GM18520 (cell line): Measurements from ENCODE around the gene C3orf52.

Source experiments
- ATAC-seq: cut with Tn5 transposase; IDR thresholded peaks from one replicate; pipeline ENCODE4 v1.9.1; 2021; ENCODE audit not compliant: unreplicated experiment

Gene C3orf52

DNA sequence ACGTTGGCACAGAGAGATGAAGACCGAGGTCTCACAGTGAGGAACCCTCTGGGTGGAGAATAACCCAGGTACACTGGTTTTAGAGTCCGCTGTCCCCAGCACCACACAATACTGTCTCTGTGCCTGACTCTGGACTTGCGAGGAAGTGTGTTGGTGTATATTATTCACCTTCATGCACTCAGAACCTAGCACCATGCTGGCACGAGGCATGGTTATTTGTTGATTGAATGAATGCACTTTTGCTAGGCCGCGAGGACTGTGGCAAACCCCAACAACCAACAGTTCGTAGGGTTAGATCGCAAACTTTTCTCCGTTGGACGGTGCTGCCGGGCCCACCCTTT, 484 bp upstream of the C3orf52 start:
- ATAC-seq = no peak

DNA sequence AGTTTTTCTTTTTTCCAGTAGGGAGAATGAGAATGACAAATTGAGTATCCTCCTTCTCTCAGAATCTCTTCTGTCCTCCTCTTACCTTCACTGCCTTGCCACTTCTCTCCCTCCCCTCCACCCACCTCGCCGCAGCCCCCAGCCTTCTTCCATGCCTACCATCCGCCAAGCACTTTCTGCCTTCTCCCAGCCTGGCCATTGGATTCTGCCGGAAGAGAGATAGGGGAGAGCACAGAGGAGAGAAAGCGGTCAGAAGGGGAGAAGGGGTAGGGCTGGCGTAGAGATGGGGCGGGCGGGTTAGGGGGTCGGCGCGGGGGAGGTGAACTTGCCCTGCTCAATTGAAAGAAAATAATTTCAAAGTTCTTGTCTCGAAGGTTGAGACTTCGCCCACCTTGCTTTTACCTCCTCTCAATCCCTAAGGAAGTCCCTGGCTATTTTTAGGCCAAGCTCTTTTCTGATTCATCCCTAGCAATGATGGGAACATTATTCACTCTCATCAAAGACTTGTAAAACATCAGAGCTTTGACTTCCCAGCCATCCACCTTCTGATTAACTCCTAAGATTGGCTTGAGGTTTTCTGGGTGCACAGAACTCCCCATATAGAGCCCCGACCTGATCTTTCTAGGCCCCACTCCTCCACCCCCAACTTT, 811 bp downstream of the C3orf52 start:
- no peak for ATAC-seq

DNA sequence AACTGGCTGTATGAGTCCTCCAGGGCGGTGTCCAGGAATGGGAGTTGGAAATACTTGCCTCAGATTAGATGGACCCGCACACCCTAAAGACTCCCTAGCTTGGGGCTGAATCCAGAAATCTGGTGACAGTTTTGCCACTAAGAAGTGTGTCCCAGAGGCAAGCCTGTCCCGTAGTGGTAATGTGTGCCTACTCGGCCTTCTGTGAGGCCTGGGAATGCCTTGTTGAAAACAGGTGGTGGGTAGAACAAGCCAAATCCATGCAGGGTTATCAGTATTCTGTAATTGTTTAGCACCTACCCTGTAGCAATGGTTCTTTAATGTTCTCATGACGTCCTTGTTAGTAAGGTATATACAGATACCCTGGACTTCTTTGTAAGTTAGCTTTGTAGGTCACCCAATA, 1.6 kb downstream of the C3orf52 start:
- no peak for ATAC-seq

DNA sequence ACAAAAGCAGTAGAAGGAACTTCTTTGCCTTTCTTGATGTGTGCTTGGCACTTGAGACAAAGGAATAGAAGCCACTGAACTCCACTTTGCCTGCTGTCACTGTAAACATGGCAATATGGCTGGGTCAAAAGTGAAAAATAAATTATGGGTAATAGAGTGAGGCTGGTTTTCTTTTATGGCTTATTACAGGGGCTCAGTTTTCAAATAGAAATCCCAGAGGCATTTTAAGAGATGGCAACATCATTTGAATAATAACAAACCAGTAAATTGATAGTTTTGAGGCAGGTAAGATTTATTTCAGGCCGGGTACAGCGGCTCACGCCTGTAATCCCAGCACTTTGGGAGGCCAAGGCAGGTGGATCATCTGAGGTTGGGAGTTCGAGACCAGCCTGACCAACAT, 2.8 kb downstream of the C3orf52 start:
- no peak for ATAC-seq

DNA sequence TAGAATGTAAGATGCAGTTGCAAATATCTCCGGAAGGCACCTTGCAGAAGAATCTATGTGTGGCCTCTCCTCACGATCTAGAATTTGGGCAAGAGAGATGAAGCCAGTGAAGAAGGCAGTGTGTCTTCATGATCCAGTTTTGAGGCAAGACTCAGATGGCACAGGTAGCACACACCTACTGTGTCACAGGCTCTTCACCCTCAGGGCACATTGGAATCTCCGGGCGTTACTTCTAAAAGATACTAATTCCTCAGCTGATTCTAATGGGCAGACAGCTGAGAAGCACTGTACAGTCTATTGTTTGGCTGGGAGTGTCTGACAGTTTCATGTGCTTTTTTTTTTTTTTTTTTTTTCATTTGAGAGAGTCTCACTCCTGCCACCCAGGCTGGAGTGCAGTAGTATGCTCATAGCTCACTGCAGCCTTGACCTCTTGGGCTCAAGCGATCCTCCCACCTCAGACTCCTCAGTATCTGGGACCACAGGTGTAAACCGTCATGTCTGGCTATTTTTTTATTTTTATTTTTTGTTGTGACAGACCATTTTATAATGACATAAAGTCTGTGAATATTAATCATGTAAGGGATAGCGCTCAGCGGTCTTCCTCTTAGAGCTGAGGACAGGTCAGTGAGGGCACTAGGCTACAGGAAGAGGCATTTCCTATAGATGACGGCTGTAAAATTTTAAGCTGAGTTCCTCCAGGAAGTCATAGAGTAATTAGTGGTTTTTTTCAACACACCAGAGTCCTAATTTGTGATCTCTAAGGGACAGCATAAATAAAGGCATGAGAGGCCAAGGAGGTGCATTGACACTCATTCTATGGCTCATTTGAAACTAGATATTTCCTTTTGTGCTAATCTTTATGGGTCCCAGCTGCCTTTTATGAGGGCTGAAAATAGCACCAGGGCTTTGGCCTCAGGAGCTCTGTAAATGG, 4.0 kb downstream of the C3orf52 start:
- ATAC-seq = no peak

DNA sequence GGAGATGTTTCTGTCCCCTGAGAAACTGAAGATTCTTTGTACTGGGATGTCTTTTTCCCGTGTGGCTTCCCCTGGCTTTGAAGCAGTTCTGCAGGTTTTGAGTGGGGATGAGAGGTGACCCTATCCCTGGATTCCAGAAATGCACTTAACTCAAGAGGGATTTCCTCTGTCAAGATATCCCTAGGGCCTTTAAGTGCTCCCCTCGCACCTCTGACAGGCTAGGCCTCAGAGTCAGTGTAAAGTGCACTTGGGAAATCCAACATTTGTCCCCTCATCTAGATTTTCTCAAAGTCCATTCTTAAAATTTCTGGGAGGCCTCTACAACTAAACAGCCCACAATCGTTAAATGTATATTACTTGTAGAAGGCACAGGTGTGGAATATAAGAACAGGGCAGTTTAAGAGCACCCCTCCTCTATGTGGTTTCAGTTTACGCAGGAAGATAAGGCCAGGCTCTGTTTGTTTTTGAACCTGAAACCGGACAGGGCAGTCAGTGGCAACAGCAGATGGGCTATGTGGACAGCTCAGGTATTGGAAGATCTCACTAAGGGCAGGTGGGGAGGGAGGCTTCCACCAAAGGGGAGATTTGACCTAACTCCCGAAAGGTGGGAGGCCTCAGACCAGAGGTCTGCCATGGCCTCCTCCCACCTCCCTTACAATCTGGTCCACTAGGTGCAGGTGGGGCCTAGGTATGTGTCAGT, 4.8 kb downstream of the C3orf52 start:
- ATAC-seq = no peak

DNA sequence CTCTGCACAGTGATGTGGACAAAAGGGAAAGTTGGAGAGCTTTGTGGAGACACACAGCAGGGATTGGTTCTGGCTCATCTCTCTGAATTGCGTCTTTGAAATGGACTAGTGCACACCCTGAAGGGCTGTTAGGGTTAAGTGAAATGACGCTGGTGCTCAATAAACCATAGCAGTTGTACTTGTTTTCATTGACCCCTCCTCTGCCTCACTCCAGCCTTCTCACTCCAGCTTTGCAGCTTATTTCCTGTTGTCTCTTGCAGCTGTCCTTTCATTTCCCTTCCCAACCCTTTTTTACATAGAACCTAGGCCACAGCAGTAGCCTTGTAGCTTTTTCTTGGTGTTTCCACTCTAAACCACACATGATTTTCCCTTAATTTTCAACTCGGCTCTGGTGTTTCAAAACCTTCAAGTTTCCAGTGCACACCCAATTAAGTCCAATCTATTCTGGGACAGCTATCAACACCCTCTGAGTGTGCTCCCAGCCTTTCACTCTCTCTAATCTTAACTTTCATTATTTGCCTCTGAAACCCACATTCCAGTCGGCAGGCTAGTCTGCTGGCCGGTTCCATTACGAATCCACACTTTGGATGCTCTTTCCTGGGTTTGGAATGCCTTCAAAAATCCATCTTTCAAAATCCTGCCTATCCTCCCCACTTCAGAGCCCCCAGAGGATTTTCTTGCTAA, 6.4 kb downstream of the C3orf52 start:
- ATAC-seq = no peak

DNA sequence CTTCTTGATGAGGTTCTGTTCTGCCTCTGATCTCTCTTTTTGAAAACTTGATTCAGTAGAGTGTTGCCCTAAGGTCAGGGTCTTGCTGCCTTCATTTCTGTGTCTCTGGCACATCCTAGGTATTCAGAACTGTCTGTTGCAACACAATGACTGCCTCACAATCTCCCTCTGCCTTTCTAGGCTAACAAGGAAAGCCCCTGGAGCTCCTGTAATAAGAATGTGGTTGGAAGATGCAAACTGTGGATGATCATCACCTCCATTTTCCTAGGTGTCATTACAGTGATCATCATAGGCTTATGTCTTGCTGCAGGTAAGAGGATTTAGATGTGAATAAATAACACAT, 7.0 kb downstream of the C3orf52 start:
- ATAC-seq = no peak

DNA sequence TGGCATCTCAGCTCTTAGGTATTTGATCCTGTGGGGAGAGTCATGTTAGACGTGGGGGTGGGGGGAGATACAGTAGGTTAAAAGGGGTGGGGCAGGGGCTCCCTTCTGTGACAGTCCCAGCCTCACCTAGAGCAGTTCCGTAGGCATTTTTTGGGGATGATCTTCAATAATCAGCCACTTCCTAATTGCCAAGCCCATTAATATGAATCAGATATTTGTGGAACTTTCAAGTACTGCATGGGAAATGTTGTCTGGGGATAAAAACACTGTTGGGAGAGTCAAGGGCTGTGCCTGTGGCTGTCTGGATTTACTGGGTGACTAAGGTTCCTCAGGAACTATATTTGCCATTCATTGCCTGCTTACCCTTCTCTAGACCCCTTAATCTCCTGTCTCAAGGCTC, 9.5 kb downstream of the C3orf52 start:
- ATAC-seq = no peak

DNA sequence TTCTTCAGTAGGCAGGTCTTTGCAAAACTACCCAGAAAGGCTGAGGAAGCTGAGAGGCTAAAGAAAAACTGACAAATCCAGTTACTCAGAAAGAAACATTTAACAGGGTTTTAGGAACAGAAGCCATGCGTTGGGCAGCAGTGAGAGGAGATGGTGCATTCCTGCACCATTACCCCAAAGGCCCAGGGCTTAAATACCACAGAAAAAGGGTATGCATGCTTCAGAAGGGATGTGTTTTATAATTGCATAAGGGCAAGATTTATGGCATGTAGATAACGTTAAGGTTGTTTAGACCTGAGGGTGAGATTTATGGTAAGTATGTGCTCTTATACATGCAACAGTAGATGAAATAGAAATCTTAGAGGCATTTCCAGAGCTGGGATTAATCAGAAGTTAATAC, 10.0 kb downstream of the C3orf52 start:
- ATAC-seq = no peak

DNA sequence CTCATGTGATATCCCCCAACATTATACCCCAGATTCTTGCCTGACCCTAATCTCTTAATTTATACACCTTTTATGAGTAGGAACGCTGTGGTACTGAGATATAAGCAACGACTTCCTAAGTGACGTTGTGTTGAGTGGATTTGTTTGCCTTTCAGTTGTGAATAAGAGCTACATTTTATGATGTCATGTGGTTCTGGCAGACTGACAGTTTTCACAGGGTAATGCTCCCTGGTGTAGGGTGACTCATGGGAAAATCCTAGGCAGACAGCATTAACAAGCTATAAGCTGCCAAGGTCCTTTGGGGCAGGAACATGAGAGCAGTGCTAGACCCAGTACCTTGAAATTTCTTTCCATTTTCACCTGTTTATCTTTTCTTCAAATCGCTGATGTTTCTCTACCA, 11.2 kb downstream of the C3orf52 start:
- peak; percentile 58 for ATAC-seq

DNA sequence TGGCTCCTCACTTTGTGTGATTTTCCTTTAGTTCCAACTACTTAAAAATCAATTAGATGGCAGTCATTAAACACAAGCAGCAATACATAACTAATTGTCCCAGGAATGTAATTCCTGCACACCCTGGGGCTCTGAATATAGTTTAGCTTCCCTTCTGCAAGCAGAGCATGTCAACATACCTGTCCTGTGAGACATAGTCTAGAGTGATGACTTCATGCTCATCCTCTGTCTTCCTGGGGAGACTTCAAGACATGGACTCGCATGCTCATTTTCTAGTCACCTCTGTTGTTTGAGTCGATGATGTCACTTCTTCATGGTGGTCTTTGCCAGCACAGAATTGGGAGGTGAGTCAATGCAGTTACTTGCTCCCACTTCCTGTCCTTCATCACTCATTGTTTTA, 15.7 kb downstream of the C3orf52 start:
- ATAC-seq = no peak

DNA sequence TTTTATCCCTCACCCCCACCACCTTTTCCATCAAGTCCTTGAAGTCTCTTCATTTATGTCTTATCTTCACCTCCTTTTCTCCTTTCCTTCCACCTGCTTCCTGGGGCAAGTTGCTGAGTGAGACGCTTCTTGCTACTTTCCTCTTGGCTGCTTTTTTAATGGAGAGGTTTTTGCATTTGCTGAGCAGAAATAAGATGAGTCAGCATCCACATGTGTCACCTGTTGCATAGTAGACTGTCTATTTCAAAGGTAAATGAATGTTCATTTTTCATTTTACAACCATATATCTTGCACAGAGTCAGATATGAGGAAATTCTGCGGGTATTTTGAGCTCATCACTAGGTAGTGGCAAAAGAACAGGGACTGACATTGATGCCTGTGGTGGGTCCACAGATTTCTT, 18.6 kb downstream of the C3orf52 start:
- ATAC-seq = no peak

DNA sequence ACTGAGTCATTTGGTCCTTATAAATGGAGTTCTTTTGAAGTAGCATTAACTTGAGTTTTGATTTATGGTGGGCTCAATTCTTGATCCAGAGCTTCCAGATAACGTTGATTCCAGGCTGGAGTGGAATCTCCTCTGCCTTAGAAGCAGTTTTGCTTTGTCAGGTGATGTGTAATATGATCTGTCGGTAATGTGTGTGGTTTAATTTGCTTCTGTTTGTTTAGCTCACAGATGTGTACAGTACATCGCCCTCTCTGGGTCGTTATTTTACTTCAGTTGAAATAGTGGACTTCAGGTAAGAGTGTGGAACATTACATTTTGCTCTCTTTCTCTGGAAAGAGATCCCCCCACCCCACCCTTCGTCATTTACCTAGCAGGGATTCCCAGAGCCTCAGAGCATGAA, 23.1 kb downstream of the C3orf52 start:
- no peak for ATAC-seq

DNA sequence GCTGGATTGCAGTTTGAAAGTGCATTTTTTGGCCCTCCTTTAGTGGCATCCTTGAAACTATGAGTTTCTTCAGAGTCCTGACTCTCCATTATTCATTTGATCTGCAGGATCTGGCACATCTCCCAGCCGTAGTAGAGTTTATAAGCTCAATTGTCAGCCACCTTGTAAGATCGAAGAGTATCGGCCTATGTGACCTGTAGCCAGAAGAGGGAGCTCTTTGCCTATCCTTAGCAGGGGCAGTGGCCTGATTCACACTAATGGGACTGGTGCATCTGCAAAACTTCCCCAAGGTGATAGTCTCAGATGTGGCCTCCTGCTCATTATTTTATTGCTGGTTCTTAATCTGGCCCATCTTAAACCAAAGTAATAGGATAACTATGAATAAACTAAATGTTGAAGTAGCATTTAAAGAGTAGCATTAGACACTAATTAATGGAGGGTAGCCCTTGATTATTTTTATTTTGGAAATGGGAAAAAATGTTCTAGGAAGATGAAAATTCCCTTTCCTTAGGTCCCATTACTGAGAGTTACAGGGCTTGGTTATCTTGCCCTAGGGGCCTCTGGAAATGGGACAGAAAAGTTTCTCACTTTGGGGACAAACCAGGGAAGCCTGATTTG, 25.7 kb downstream of the C3orf52 start:
- ATAC-seq = no peak

DNA sequence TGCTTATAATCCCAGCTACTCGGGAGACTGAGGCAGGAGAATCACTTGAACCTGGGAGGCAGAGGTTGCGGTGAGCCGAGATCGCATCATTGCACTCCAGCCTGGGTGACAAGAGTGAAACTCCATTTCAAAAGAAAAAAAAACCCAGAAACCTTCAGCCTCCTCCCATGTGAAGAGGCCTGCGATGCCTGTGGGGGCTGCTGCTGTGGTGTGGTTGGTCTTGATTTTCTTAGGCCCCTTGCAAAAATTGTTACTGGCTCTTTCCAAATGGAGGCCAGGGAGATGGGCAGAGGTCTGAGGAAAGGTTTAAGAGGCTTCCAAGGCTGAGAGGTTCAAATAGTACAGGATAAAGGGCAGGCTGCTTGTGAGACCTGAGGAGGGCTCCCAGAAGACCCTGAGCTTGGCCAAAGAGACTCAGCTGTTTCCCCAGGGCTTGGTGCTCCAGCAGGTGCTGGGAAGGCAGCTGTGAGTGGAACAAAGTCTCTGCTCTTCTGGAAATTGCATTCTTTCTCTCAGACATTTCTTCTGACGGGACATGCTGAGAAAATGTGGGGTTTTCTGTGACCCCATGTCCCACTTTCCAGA, 28.5 kb downstream of the C3orf52 start:
- no peak for ATAC-seq

DNA sequence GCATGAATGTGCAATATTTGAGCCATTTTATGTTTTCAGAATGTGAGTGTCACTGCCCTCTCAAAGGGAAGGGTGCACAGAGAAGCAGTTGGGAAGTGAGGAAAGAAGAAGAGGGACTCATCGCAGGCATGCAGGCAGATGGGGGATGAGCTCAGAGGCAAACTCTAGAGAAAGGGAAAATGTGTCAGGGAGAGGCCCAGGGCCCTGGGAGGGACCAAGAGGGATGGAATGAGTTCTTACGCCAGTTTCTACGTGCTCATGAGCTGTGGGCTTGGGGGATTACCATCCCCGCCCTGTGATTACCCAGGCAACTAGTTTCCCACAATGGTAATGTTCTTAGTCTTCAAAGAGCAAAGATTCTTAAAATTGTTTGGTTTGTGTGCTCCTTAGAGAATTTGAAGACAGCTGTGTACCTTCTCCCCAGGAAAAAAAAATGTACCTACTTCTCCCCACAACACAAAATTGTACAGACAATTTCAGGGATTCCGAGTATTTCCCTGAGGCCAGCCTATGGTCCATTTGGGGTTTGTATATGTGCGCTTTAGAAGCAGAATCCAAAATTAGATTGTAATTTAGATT, 29.1 kb downstream of the C3orf52 start:
- ATAC-seq = peak; percentile 35

DNA sequence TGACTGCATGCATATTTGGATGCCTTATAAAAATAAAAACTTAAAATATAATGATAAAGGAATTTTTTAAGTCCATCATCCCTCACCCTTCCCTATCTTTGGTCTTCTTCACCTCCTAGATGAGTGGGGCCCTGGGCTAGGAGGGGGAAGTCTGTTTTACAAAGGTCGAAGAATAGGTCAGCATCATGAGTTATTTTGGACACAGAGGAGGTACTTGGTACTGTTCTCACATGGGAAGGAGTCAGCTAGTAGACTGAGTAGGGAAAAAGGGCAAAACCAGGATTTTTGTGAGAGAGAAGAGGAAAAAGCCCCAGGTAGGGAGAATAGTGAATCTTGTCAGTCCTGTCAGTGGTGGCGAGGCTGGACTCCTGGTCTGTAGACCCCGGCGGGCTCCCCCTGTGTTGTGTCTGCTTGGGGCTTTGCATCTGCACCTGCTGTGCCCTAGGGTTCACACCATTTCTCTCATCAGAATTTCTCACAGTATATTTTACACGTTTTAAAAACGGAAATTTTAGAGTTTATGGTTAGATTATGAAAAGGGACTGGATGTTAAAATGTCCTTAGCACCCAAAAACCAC, 29.7 kb downstream of the C3orf52 start:
- ATAC-seq = peak; percentile 15

DNA sequence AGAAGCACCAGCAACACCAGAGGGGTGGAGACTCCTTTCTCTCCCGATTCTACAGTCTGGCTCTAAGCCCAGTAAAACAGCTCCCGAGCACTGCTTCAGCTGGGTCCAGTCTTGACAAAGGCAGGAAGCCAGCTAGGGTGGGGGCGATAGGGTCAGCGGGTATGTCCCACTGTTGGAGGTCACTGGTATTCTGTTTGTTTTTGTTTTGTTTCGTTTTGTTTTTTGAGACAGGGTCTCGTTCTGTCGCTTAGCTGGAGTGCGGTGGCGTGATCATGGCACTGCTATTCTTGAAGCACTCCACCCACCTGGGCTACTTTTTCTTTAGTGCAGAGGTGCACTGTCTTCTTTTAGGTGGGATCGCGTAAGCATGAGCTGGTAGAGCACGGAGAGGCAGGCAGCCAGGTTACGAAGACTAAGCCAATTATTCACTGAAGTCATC, 30.6 kb downstream of the C3orf52 start:
- no peak for ATAC-seq

DNA sequence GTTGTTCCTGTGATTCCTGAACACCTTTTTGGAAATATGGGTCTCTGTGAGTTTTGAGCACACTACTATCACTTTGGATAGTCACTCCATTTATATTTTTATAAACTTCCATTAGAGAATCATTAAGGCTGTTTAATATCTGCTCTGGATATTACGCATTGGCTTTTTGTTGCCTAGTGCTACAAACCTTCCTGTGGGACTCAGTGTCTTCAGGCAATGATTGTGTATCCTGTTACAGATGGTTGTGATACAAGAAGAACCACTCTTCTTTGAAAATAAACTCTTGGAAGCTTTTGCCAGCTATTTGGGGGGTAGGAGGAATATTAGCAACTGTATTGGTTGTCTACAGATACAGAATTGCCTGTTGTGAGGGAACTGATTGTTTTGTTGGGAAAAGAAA, 31.2 kb downstream of the C3orf52 start:
- ATAC-seq = no peak
